CD14-positive monocyte (primary cell): ENCODE measurements around the gene SPRN. TPM values are rescaled to one million over a fixed set of nuclear protein-coding genes. Genes with fewer than 3 reads are reported as not detected.

Experiments used
- DNase-seq, 3 donors: peaks; one replicate each; pipeline ENCODE4 v3.0.0-alpha.2; 2011 to 2022
- H2AFZ ChIP-seq: 2 replicates; pipeline ENCODE4 v1.6.0; 2012; ENCODE audit warnings: mild to moderate bottlenecking, low read depth, low read length, inconsistent platforms; ENCODE audit not compliant: insufficient read depth, poor library complexity, severe bottlenecking
- H3K27ac ChIP-seq, 2 donors: 1 replicate in 1 of 2; 2 replicates in 1 of 2; pipeline ENCODE4 v1.5.1; 2012 to 2013; ENCODE audit warnings: low read length in 2 of 2, control low read depth in 1 of 2, inconsistent platforms in 1 of 2, low read depth in 1 of 2, mild to moderate bottlenecking in 1 of 2
- H3K27me3 ChIP-seq, 2 donors: one replicate each; pipeline versions ENCODE4 v1.6.0 to v1.6.1; 2011 to 2013; ENCODE audit warnings: low read length in 2 of 2; ENCODE audit not compliant: control insufficient read depth in 2 of 2, insufficient read depth in 2 of 2
- H3K36me3 ChIP-seq, 2 donors: replicated peaks in 1 of 2; 1 replicate in 1 of 2; 2 replicates in 1 of 2; pipeline versions ENCODE4 v1.5.1 to v1.6.1; 2012 to 2013; ENCODE audit warnings: low read length in 2 of 2, control low read depth in 1 of 2, inconsistent platforms in 1 of 2, mild to moderate bottlenecking in 1 of 2; ENCODE audit not compliant: insufficient read depth in 2 of 2, control insufficient read depth in 1 of 2
- H3K4me1 ChIP-seq, 2 donors: 1 replicate in 1 of 2; 2 replicates in 1 of 2; pipeline versions ENCODE4 v1.5.1 to v1.6.1; 2012 to 2013; ENCODE audit warnings: low read length in 2 of 2, control low read depth in 1 of 2, inconsistent platforms in 1 of 2, mild to moderate bottlenecking in 1 of 2, moderate library complexity in 1 of 2; ENCODE audit not compliant: insufficient read depth in 2 of 2, control insufficient read depth in 1 of 2
- H3K4me2 ChIP-seq: replicated peaks from 2 replicates; pipeline ENCODE3; 2012; ENCODE audit warnings: low read length, moderate library complexity, mild to moderate bottlenecking; ENCODE audit not compliant: poor library complexity, severe bottlenecking; ENCODE audit errors: extremely low read depth
- H3K4me3 ChIP-seq, 3 experiments: fragments of 200-600 bp in 1 of 3; sonication (generic) in 1 of 3; replicated peaks in 1 of 3; 1 replicate in 2 of 3; 2 replicates in 1 of 3; pipeline ENCODE4 v1.5.1; 2011 to 2013; ENCODE audit warnings: low read length in 3 of 3, mild to moderate bottlenecking in 3 of 3, control low read depth in 2 of 3, low read depth in 2 of 3, inconsistent platforms in 1 of 3, moderate library complexity in 1 of 3
- H3K79me2 ChIP-seq: 2 replicates; pipeline ENCODE4 v1.6.0; 2012; ENCODE audit warnings: mild to moderate bottlenecking, control low read depth, inconsistent platforms, low read length, moderate library complexity; ENCODE audit not compliant: insufficient read depth
- H3K9ac ChIP-seq: 2 replicates; pipeline ENCODE4 v1.6.0; 2017; ENCODE audit warnings: low read length, mild to moderate bottlenecking; ENCODE audit not compliant: insufficient read depth, poor library complexity, severe bottlenecking
- H3K9me3 ChIP-seq, 2 donors: replicated peaks in 1 of 2; 1 replicate in 1 of 2; 2 replicates in 1 of 2; pipeline versions ENCODE4 v1.5.1 to v1.6.1; 2012 to 2013; ENCODE audit warnings: low read length in 2 of 2, control low read depth in 1 of 2; ENCODE audit not compliant: control insufficient read depth in 1 of 2, insufficient read depth in 1 of 2
- H4K20me1 ChIP-seq: 2 replicates; pipeline ENCODE4 v1.6.0; 2012; ENCODE audit warnings: mild to moderate bottlenecking, low read length, control low read depth, moderate library complexity; ENCODE audit not compliant: insufficient read depth
- H3K27ac Mint-ChIP-seq, 7 donors: one replicate each; pipeline ENCODE4 v1.8.0; 2020; ENCODE audit warnings: mild to moderate bottlenecking in 7 of 7, mixed read lengths in 7 of 7, moderate library complexity in 6 of 7, inconsistent platforms in 2 of 7
- H3K27me3 Mint-ChIP-seq, 3 donors: one replicate each; pipeline ENCODE4 v1.8.0; 2021 to 2022; ENCODE audit warnings: low read depth in 3 of 3, mild to moderate bottlenecking in 3 of 3, mixed read lengths in 3 of 3, moderate library complexity in 3 of 3, inconsistent platforms in 1 of 3
- H3K36me3 Mint-ChIP-seq, 2 donors: one replicate each; pipeline ENCODE4 v1.8.0; 2020; ENCODE audit warnings: mixed read lengths in 2 of 2, inconsistent platforms in 1 of 2, mild to moderate bottlenecking in 1 of 2
- H3K4me1 Mint-ChIP-seq: one replicate; pipeline ENCODE4 v1.8.0; 2020; ENCODE audit warnings: mild to moderate bottlenecking, mixed read lengths
- H3K4me3 Mint-ChIP-seq, 2 donors: one replicate each; pipeline ENCODE4 v1.8.0; 2020; ENCODE audit warnings: mild to moderate bottlenecking in 2 of 2, mixed read lengths in 2 of 2, moderate library complexity in 1 of 2
- H3K9me3 Mint-ChIP-seq, 7 donors: one replicate each; pipeline ENCODE4 v1.8.0; 2020 to 2022; ENCODE audit warnings: mixed read lengths in 7 of 7, mild to moderate bottlenecking in 6 of 7, moderate library complexity in 6 of 7, inconsistent platforms in 2 of 7
- CTCF ChIP-seq: fragments of 200-600 bp; IDR thresholded peaks from one replicate; pipeline ENCODE4 v1.8.0; 2022; ENCODE audit warnings: antibody characterized with exemption, mild to moderate bottlenecking
- WGBS: methylation state at CpG from one replicate; pipeline ENCODE4 v1.1.5; 2013; ENCODE audit warnings: missing lambda C conversion rate; ENCODE audit not compliant: insufficient coverage; 5-methylcytosine and 5-hydroxymethylcytosine counted together
- intact Hi-C, 2 donors: fragments of 100-400 bp; cut with micrococcal nuclease; formaldehyde crosslinking; loops; one replicate each; pipeline versions ENCODE4 v1.15.0 to v1.15.1; 2023
- polyA plus RNA-seq, 3 donors: library from polyadenylated mRNA; depleted of rRNA in 1 of 3; unstranded in 2 of 3; stranded (reverse) in 1 of 3; fragments of 300-500 nt in 2 of 3; fragments of >200 nt in 1 of 3; fragmentation: Illumina TruSeq in 2 of 3; gene quantifications; 1 replicate in 2 of 3; 2 replicates in 1 of 3; pipeline ENCODE4 v1.2.3, GENCODE V29; 2012 to 2021

The SPRN gene
- polyA plus RNA-seq, 3 donors = not detected

- no peak for TF ChIP-seq CTCF
- no peaks in the 10 kb centered on the region for H3K9me3 ChIP-seq
- WGBS = 56% methylated on average over 17 of the region's 21 CpGs
- intact Hi-C loops = no loop called here
- H2AFZ ChIP-seq = peak overlapping the region; percentile 96
- H3K27me3 Mint-ChIP-seq = peaks cover 0 to 3% (median 2%) of the 10 kb centered on the region in 3 donors
- peaks cover 23% of the 10 kb centered on the region for H3K79me2 ChIP-seq
- DNase-seq = no peak
- no peaks in the 10 kb centered on the region for H4K20me1 ChIP-seq
- H3K36me3 Mint-ChIP-seq = peaks cover 36 to 40% of the 10 kb centered on the region in 2 donors
- peaks cover 22% of the 10 kb centered on the region for H3K4me1 Mint-ChIP-seq
- peak overlapping the region; percentile 72 to 90 for H3K27ac ChIP-seq
- H3K27me3 ChIP-seq = no peaks in the 10 kb centered on the region
- peaks cover 20 to 24% of the 10 kb centered on the region in 2 donors for H3K4me1 ChIP-seq
- peak overlapping the region; percentile 98 for H3K4me2 ChIP-seq
- H3K9me3 Mint-ChIP-seq = peaks cover 0 to 3% (median 0%) of the 10 kb centered on the region in 7 donors
- H3K4me3 ChIP-seq = peak overlapping the region; percentile 75 to 92 (median 82)
- peak overlapping the region; percentile 73 to 92 (median 87) for H3K27ac Mint-ChIP-seq
- peak overlapping the region; percentile 81 for H3K9ac ChIP-seq
- H3K4me3 Mint-ChIP-seq = peak overlapping the region; percentile 84 to 94
- peaks cover 27 to 39% of the 10 kb centered on the region in 2 donors for H3K36me3 ChIP-seq
Measured at GRCh38 chr10:133394801-133395221, 29.6 kb downstream of the SPRN start.

- H2AFZ ChIP-seq = peak within 1 kb of the TSS; percentile 96
- H3K4me2 ChIP-seq = peak within 1 kb of the TSS; percentile 98
- 0% methylated on average over 65 of the region's 69 CpGs for WGBS
- H3K27me3 Mint-ChIP-seq = peaks cover 0 to 3% (median 2%) of the 10 kb centered on the region in 3 donors
- peaks cover 30 to 34% of the 10 kb centered on the region in 2 donors for H3K36me3 Mint-ChIP-seq
- H3K36me3 ChIP-seq = peaks cover 22 to 33% of the 10 kb centered on the region in 2 donors
- H3K9ac ChIP-seq = peak within 1 kb of the TSS; percentile 81
- intact Hi-C loops = no loop called here
- peak; percentile 94 to 96 (median 95) for DNase-seq
- no peaks in the 10 kb centered on the region for H4K20me1 ChIP-seq
- H3K4me3 ChIP-seq = peak within 1 kb of the TSS; percentile 75 to 92 (median 82)
- no peaks in the 10 kb centered on the region for H3K9me3 ChIP-seq
- H3K4me1 ChIP-seq = peaks cover 26 to 31% of the 10 kb centered on the region in 2 donors
- H3K27ac Mint-ChIP-seq = peak within 1 kb of the TSS; percentile 79 to 92 (median 87)
- peaks cover 23% of the 10 kb centered on the region for H3K79me2 ChIP-seq
- H3K4me3 Mint-ChIP-seq = peak within 1 kb of the TSS; percentile 84 to 94
- no peaks in the 10 kb centered on the region for H3K27me3 ChIP-seq
- peaks cover 0 to 3% (median 0%) of the 10 kb centered on the region in 7 donors for H3K9me3 Mint-ChIP-seq
- peaks cover 26% of the 10 kb centered on the region for H3K4me1 Mint-ChIP-seq
- peak within 1 kb of the TSS; percentile 72 to 90 for H3K27ac ChIP-seq
- TF ChIP-seq CTCF = no peak
Measured at GRCh38 chr10:133394064-133394663, 30.3 kb downstream of the SPRN start, which contains the start of gene MTG1. MTG1 (plus strand) TSS chr10:133394157; CDS start chr10:133394221, 64 bp downstream.
